GM18499 (cell line): ENCODE measurements around the gene RHBDL1.

Experiments
- ATAC-seq: cut with Tn5 transposase; IDR thresholded peaks from one replicate; pipeline ENCODE4 v1.9.1; 2021; ENCODE audit warnings: moderate number of reproducible peaks; ENCODE audit not compliant: insufficient read depth, unreplicated experiment

Gene RHBDL1

GRCh38 chr16:652454-653305 is 22.8 kb upstream of the RHBDL1 start:
- ATAC-seq = no peak

- ATAC-seq = no peak
Measured at GRCh38 chr16:654034-654433, 21.4 kb upstream of the RHBDL1 start.

- ATAC-seq = no peak
Measured at GRCh38 chr16:657487-657886, 18.0 kb upstream of the RHBDL1 start.

- ATAC-seq = no peak
Measured at GRCh38 chr16:658679-659571, 16.5 kb upstream of the RHBDL1 start.

- no peak for ATAC-seq
Measured at GRCh38 chr16:659618-660017, 15.9 kb upstream of the RHBDL1 start.

- no peak for ATAC-seq
Measured at GRCh38 chr16:660132-660458, 15.4 kb upstream of the RHBDL1 start.

GRCh38 chr16:660459-661183 is 14.8 kb upstream of the RHBDL1 start:
- ATAC-seq = no peak

- ATAC-seq = no peak
Measured at GRCh38 chr16:661184-661821, 14.2 kb upstream of the RHBDL1 start.

- no peak for ATAC-seq
Measured at GRCh38 chr16:662095-662494, 13.4 kb upstream of the RHBDL1 start.

- ATAC-seq = no peak
Measured at GRCh38 chr16:662597-662996, 12.9 kb upstream of the RHBDL1 start.

GRCh38 chr16:666572-666971 is 8.9 kb upstream of the RHBDL1 start:
- no peak for ATAC-seq

GRCh38 chr16:667113-667779 is 8.2 kb upstream of the RHBDL1 start:
- no peak for ATAC-seq

- ATAC-seq = no peak
Measured at GRCh38 chr16:667780-668518, 7.5 kb upstream of the RHBDL1 start, which contains the start of gene RHOT2. TSS of gene RHOT2 (plus strand) at chr16:668132. CDS start at chr16:668200, 68 bp downstream.

- no peak for ATAC-seq
Measured at GRCh38 chr16:668519-669171, 6.8 kb upstream of the RHBDL1 start.

- no peak for ATAC-seq
Measured at GRCh38 chr16:669666-670065, 5.8 kb upstream of the RHBDL1 start.

GRCh38 chr16:670485-671352 is 4.8 kb upstream of the RHBDL1 start:
- no peak for ATAC-seq

GRCh38 chr16:671353-672131 is 3.9 kb upstream of the RHBDL1 start:
- ATAC-seq = no peak
